Activated T-cell treated with anti-CD3 and anti-CD28 coated beads, Interleukin-2, amount 50 U/mL, for 72 hours (primary cell): Measurements from ENCODE around the gene NPAS3. TPM values are rescaled to one million over a fixed set of nuclear protein-coding genes. Genes with fewer than 3 reads are reported as not detected.

Source experiments
- ATAC-seq, 2 donors: fragments of 150-1000 bp; cut with Tn5 transposase; replicated peaks in 1 of 2; 2 replicates each; pipeline ENCODE4 v1.10.0; 2021; ENCODE audit warnings: moderate library complexity in 2 of 2, mild to moderate bottlenecking in 1 of 2
- DNase-seq, 2 donors: peaks; one replicate each; pipeline ENCODE4 v3.0.0; 2021 to 2022; ENCODE audit warnings: mixed read lengths in 1 of 2
- H3K27ac Mint-ChIP-seq: one replicate; pipeline ENCODE4 v1.8.0; 2022; ENCODE audit warnings: mild to moderate bottlenecking, moderate library complexity, mixed read lengths
- H3K27me3 Mint-ChIP-seq: one replicate; pipeline ENCODE4 v1.8.0; 2022; ENCODE audit warnings: low read depth, mixed read lengths
- H3K36me3 Mint-ChIP-seq, 2 donors: one replicate each; pipeline ENCODE4 v1.8.0; 2022; ENCODE audit warnings: mixed read lengths in 2 of 2, mild to moderate bottlenecking in 1 of 2; ENCODE audit not compliant: insufficient read depth in 2 of 2
- H3K4me1 Mint-ChIP-seq: one replicate; pipeline ENCODE4 v1.8.0; 2022; ENCODE audit warnings: low read depth, mixed read lengths
- H3K4me3 Mint-ChIP-seq, 2 donors: one replicate each; pipeline ENCODE4 v1.8.0; 2022; ENCODE audit warnings: mild to moderate bottlenecking in 2 of 2, mixed read lengths in 2 of 2, moderate library complexity in 2 of 2
- H3K9me3 Mint-ChIP-seq, 2 donors: one replicate each; pipeline ENCODE4 v1.8.0; 2022; ENCODE audit warnings: mixed read lengths in 2 of 2
- total RNA-seq, 2 donors: library from RNA; stranded (reverse); gene quantifications; one replicate each; pipeline ENCODE4 v1.2.3, GENCODE V29; 2022

Gene NPAS3
- total RNA-seq, 2 donors from 2014 or later: not detected

- DNase-seq (no peak), ATAC-seq (no peak)
- no peak overlapping the region for H3K4me3 Mint-ChIP-seq
- H3K27ac Mint-ChIP-seq: no peak overlapping the region
- no peaks in the 10 kb centered on the region for H3K4me1 Mint-ChIP-seq
- peaks cover 0 to 5% of the 10 kb centered on the region in 2 donors for H3K9me3 Mint-ChIP-seq
- no peaks in the 10 kb centered on the region for H3K27me3 Mint-ChIP-seq
- no peaks in the 10 kb centered on the region for H3K36me3 Mint-ChIP-seq
Observed at GRCh38 chr14:33194551-33194950, 255.9 kb downstream of the NPAS3 start.

- no peak for DNase-seq
- Mint-ChIP-seq H3K27ac (no peak overlapping the region), H3K36me3 (no peaks in the 10 kb centered on the region), H3K4me3 (no peak overlapping the region), H3K27me3 (no peaks in the 10 kb centered on the region), H3K9me3 (peaks cover 0 to 5% of the 10 kb centered on the region in 2 donors), H3K4me1 (no peaks in the 10 kb centered on the region)
- no peak for ATAC-seq
Observed at GRCh38 chr14:33198684-33199083, 260.0 kb downstream of the NPAS3 start.

- ATAC-seq (no peak), DNase-seq (no peak)
- Mint-ChIP-seq H3K27ac (no peak overlapping the region), H3K4me3 (no peak overlapping the region), H3K36me3 (no peaks in the 10 kb centered on the region), H3K4me1 (no peaks in the 10 kb centered on the region), H3K27me3 (no peaks in the 10 kb centered on the region), H3K9me3 (peaks cover 2 to 5% of the 10 kb centered on the region in 2 donors)
Observed at GRCh38 chr14:33201116-33201515, 262.4 kb downstream of the NPAS3 start.

- Mint-ChIP-seq H3K9me3 (peaks cover 0 to 4% of the 10 kb centered on the region in 2 donors), H3K4me3 (no peak overlapping the region), H3K27me3 (no peaks in the 10 kb centered on the region), H3K27ac (no peak overlapping the region), H3K36me3 (no peaks in the 10 kb centered on the region), H3K4me1 (no peaks in the 10 kb centered on the region)
- ATAC-seq (no peak), DNase-seq (no peak)
Observed at GRCh38 chr14:33206981-33207380, 268.3 kb downstream of the NPAS3 start.

GRCh38 chr14:33207467-33208017 is 268.9 kb downstream of the NPAS3 start:
- ATAC-seq: no peak
- H3K4me3 Mint-ChIP-seq: no peak overlapping the region
- H3K36me3 Mint-ChIP-seq: no peaks in the 10 kb centered on the region

GRCh38 chr14:33210311-33210710 is 271.6 kb downstream of the NPAS3 start:
- DNase-seq (no peak), ATAC-seq (no peak)
- Mint-ChIP-seq H3K4me3 (no peak overlapping the region), H3K4me1 (no peaks in the 10 kb centered on the region), H3K9me3 (peaks cover 0 to 2% of the 10 kb centered on the region in 2 donors), H3K27ac (no peak overlapping the region), H3K27me3 (no peaks in the 10 kb centered on the region), H3K36me3 (no peaks in the 10 kb centered on the region)

More at GRCh38 chr14:33207467-33208017, 268.9 kb downstream of the NPAS3 start:
- H3K4me1 Mint-ChIP-seq: no peaks in the 10 kb centered on the region
- H3K27me3 Mint-ChIP-seq: no peaks in the 10 kb centered on the region
- DNase-seq: no peak
- H3K27ac Mint-ChIP-seq: no peak overlapping the region
- H3K9me3 Mint-ChIP-seq: peaks cover 0 to 4% of the 10 kb centered on the region in 2 donors

- Mint-ChIP-seq H3K4me1 (no peaks in the 10 kb centered on the region), H3K9me3 (peaks cover 2 to 3% of the 10 kb centered on the region in 2 donors), H3K4me3 (no peak overlapping the region), H3K27ac (no peak overlapping the region), H3K27me3 (no peaks in the 10 kb centered on the region), H3K36me3 (no peaks in the 10 kb centered on the region)
- ATAC-seq: no peak
- no peak for DNase-seq
Observed at GRCh38 chr14:33218026-33218425, 279.3 kb downstream of the NPAS3 start.

GRCh38 chr14:33219957-33220356 is 281.3 kb downstream of the NPAS3 start:
- Mint-ChIP-seq H3K27me3 (no peaks in the 10 kb centered on the region), H3K4me3 (no peak overlapping the region), H3K4me1 (no peaks in the 10 kb centered on the region), H3K9me3 (peaks cover 2 to 3% of the 10 kb centered on the region in 2 donors), H3K36me3 (no peaks in the 10 kb centered on the region), H3K27ac (no peak overlapping the region)
- no peak for DNase-seq
- ATAC-seq: no peak

- ATAC-seq (no peak), DNase-seq (no peak)
- Mint-ChIP-seq H3K27ac (no peak overlapping the region), H3K27me3 (peaks cover 4% of the 10 kb centered on the region), H3K4me3 (no peak overlapping the region), H3K9me3 (peaks cover 0 to 2% of the 10 kb centered on the region in 2 donors), H3K36me3 (no peaks in the 10 kb centered on the region), H3K4me1 (no peaks in the 10 kb centered on the region)
Observed at GRCh38 chr14:33229269-33229929, 290.7 kb downstream of the NPAS3 start.

GRCh38 chr14:33230021-33230420 is 291.3 kb downstream of the NPAS3 start:
- no peak for DNase-seq
- no peak overlapping the region for H3K4me3 Mint-ChIP-seq
- no peaks in the 10 kb centered on the region for H3K36me3 Mint-ChIP-seq
- H3K27me3 Mint-ChIP-seq: peaks cover 4% of the 10 kb centered on the region
- ATAC-seq: no peak
- H3K9me3 Mint-ChIP-seq: peaks cover 0 to 2% of the 10 kb centered on the region in 2 donors
- H3K4me1 Mint-ChIP-seq: no peaks in the 10 kb centered on the region
- H3K27ac Mint-ChIP-seq: no peak overlapping the region

- no peak overlapping the region for H3K27ac Mint-ChIP-seq
- DNase-seq (no peak), ATAC-seq (no peak)
- no peaks in the 10 kb centered on the region for H3K4me1 Mint-ChIP-seq
- no peaks in the 10 kb centered on the region for H3K36me3 Mint-ChIP-seq
- H3K27me3 Mint-ChIP-seq: peaks cover 4% of the 10 kb centered on the region
- H3K4me3 Mint-ChIP-seq: no peak overlapping the region
- peaks cover 0 to 2% of the 10 kb centered on the region in 2 donors for H3K9me3 Mint-ChIP-seq
Observed at GRCh38 chr14:33232031-33232430, 293.4 kb downstream of the NPAS3 start.

- peaks cover 0 to 2% of the 10 kb centered on the region in 2 donors for H3K9me3 Mint-ChIP-seq
- ATAC-seq: no peak
- H3K36me3 Mint-ChIP-seq: no peaks in the 10 kb centered on the region
- no peaks in the 10 kb centered on the region for H3K4me1 Mint-ChIP-seq
- DNase-seq: no peak
- peaks cover 4% of the 10 kb centered on the region for H3K27me3 Mint-ChIP-seq
- no peak overlapping the region for H3K27ac Mint-ChIP-seq
- no peak overlapping the region for H3K4me3 Mint-ChIP-seq
Observed at GRCh38 chr14:33237115-33237740, 298.5 kb downstream of the NPAS3 start.

- no peak for ATAC-seq
Observed at GRCh38 chr14:33239465-33239864, 300.8 kb downstream of the NPAS3 start.

More at GRCh38 chr14:33239465-33239864, 300.8 kb downstream of the NPAS3 start:
- Mint-ChIP-seq H3K36me3 (no peaks in the 10 kb centered on the region), H3K27ac (no peak overlapping the region), H3K4me3 (no peak overlapping the region), H3K4me1 (no peaks in the 10 kb centered on the region), H3K9me3 (no peaks in the 10 kb centered on the region), H3K27me3 (no peaks in the 10 kb centered on the region)
- no peak for DNase-seq
